GM18519 (cell line): Measurements from ENCODE around the gene PSD4.

Experiments
- ATAC-seq: cut with Tn5 transposase; IDR thresholded peaks from one replicate; pipeline ENCODE4 v1.9.1; 2021; ENCODE audit warnings: mild to moderate bottlenecking, moderate library complexity; ENCODE audit not compliant: unreplicated experiment, low FRiP score

PSD4 gene

GRCh38 chr2:113173542-113174375 lies at the start of gene PSD4:
Gene PSD4 (plus strand): TSS chr2:113173971. CDS start chr2:113182457, 8,486 bp downstream.
- peak; percentile 60 for ATAC-seq

GRCh38 chr2:113124181-113124961 lies 49.4 kb upstream of the PSD4 start:
- no peak for ATAC-seq

DNA sequence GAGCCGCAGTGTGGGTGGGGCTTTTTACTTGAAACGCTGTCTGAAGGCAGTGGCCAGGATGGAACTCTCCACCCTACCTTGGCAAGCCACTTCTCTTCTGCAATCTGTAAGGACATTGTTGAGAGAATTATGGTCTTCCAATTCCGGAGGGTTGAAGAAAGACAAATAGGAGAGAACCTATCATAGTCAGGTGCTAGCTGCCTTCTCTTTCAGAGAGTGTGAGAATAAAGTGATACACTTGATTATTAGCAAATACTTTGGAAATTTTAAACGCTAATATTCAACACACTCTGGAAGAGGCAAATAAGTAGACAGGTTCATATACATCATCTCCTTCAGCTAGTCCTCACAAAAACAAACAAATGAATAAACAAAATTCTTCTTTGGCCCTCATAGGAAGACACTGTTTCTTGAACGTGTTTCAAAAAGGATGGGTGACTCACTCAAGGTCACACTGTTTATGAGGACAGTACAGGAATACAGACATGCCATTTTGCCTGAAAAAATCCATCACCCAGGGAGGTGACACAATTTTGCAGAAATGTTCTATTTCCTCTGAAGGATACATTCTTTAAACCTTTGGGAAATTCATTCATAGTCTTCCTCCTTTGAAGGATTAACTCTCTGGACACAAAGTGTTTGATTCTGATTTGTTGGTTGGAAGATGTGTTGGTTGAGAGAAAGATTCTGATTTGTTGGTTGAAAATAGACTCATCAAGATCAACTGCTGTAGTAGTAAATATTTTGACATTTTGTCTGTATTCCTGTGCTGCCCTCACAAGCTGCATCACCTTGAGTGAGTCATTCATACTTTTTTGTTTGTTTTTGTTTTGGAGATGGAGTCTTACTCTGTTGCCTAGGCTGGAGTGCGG lies 48.6 kb upstream of the PSD4 start:
- ATAC-seq: no peak

DNA sequence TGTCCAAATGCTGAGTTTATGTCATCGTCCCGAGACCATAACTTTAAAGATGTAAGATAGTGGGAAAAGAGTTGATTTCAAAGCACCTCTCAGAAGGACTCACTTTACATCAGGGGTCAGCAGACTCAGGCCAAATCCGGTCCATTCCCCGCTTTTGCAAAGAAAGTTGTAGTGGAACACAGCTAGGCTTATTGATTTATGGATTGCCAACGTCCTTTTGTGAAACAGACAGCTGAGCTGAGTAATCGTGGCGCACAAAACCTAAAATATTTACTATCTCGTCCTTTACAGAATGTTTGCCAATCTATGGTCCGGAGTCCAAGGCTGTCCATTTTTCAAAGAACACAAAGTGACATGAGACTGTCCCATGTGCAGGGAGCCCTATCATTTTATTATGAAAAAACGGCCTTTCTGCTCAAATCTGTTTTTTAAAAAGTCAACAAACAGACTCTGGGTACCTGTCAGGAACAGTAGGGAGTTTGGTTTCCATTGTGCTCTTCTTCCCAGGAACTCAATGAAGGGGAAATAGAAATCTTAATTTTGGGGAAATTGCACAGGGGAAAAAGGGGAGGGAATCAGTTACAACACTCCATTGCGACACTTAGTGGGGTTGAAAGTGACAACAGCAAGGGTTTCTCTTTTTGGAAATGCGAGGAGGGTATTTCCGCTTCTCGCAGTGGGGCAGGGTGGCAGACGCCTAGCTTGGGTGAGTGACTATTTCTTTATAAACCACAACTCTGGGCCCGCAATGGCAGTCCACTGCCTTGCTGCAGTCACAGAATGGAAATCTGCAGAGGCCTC lies 46.7 kb upstream of the PSD4 start, which contains the start of gene IL1RN:
Gene IL1RN, plus strand, starts transcription at position 754 of the 801 bp plus-strand sequence. Its CDS starts 27 bp downstream, at position 781.
- ATAC-seq: no peak

GRCh38 chr2:113127646-113128570 lies 45.9 kb upstream of the PSD4 start:
- ATAC-seq: no peak

- no peak for ATAC-seq
Measured at GRCh38 chr2:113129519-113130078, 44.2 kb upstream of the PSD4 start.

DNA sequence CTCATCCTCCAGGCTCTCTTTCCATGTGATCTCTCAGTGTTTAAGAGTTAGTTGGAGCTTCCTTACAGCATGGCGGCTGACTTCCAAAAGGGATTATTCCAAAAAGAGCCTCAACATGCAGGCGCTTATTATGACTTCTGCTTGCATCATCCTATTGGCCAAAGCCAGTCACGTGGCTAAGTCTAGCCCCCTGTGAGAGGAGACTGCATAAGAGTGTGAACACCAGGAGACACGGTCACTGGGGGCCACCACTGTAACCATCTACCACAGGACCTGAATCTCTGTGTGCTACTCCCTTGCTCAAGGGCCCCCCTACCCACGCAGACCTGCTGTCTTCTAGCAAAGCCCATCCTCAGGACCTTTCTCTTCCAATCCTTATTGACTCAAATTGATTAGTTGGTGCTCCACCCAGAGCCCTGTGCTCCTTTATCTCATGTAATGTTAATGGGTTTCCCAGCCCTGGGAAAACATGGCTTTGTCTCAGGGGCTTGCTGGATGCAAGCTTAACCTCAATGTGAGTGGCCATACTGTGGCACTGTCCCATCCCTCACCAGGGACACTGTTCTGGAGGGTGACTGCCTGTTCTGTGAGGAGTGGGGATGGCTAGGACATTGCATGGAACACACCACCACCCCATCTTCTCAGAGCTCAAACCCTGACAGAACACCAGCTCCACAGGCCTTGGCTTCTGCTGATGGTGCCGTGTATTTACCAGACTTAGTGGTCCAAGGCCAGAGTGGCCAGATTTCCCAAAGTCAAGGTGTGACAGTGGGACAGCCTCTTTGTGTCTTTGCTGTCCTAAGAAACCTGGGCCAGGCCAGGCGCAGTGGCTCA lies 42.2 kb upstream of the PSD4 start:
- no peak for ATAC-seq

GRCh38 chr2:113132414-113133021 lies 41.3 kb upstream of the PSD4 start:
- ATAC-seq: no peak

GRCh38 chr2:113133704-113134598 lies 39.8 kb upstream of the PSD4 start:
- ATAC-seq: no peak

GRCh38 chr2:113134717-113135116 lies 39.1 kb upstream of the PSD4 start:
- no peak for ATAC-seq

- ATAC-seq: no peak
Measured at GRCh38 chr2:113135317-113135716, 38.5 kb upstream of the PSD4 start.

DNA sequence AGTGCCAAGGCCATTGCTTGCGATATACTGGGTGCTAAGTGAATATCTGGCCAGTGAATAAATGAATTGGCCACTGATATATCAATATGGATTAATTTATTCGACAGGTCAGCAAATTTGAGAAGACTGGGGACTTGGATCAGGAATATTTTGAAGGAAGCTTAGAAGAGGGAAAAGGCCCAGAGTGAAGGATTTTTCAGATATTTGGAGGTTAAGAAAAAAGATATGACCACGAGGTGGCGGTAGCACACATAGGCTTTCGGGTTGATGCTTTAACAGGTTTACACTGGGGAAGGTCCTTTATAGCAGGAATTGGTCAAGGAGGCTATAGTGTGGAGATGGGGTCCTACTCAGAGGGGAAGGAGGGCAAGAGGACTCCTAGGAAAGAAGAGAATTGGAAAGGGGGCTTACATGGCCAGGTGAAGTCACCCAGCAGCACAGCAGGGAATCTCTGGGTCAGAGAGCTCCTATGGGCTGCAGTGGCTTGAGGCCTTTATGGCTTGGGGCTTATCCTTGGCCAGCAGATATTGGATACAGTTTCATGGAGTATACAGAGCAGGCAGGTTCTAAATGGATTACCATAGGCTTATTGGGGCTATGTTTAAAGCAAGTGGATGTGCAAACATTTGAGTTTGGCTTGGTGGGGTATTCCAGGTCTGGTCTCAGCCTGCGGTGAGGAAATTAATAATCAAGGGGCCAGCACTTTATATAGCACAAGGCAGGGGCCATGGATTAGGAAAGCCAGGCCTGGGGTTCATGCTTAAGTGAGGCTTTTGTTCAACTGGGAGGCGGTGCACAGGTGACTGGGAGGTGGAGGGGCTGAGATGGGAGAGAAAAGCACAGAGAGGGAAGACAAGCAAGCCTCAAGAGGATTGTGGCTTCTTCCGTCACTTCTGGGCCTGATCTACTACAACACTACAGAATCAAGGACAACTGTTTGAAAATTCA lies 36.7 kb upstream of the PSD4 start:
- no peak for ATAC-seq

GRCh38 chr2:113137827-113138226 lies 35.9 kb upstream of the PSD4 start:
- no peak for ATAC-seq

GRCh38 chr2:113138428-113139322 lies 35.1 kb upstream of the PSD4 start:
- no peak for ATAC-seq
